ENCODE measurements around the gene DLG3.
A peak's percentile ranks its signal among the peaks of the same experiment; 100 is the strongest.

The DLG3 gene

GRCh38 chrX:70426286-70427278 lies 18.1 kb upstream of the DLG3 start:
- Histone ChIP-seq H3K27me3 (ENCODE audit: control insufficient read depth, insufficient read depth, low read length) (no peaks in the 10 kb centered on the region), H3K4me3 (ENCODE audit: low read length) (no peak overlapping the region), H3K27ac (ENCODE audit: low read length) (no peak overlapping the region), H3K9me3 (ENCODE audit: control insufficient read depth, low read depth, low read length) (peaks cover 2% of the 10 kb centered on the region), H3K36me3 (ENCODE audit: control insufficient read depth, low read depth, low read length) (peaks cover 23% of the 10 kb centered on the region), H3K9ac (ENCODE audit: low read length) (no peak overlapping the region), H3K4me1 (ENCODE audit: control insufficient read depth, low read depth, low read length) (peaks cover 9% of the 10 kb centered on the region)

- Histone ChIP-seq H3K4me3 (ENCODE audit: low read length) (no peak overlapping the region), H3K9me3 (ENCODE audit: control insufficient read depth, low read depth, low read length) (peaks cover 2% of the 10 kb centered on the region), H3K36me3 (ENCODE audit: control insufficient read depth, low read depth, low read length) (peaks cover 23% of the 10 kb centered on the region), H3K4me1 (ENCODE audit: control insufficient read depth, low read depth, low read length) (peaks cover 4% of the 10 kb centered on the region), H3K9ac (ENCODE audit: low read length) (no peak overlapping the region), H3K27ac (ENCODE audit: low read length) (no peak overlapping the region), H3K27me3 (ENCODE audit: control insufficient read depth, insufficient read depth, low read length) (no peaks in the 10 kb centered on the region)
Measured at GRCh38 chrX:70427365-70427764, 17.3 kb upstream of the DLG3 start.

GRCh38 chrX:70429759-70430158 lies 14.9 kb upstream of the DLG3 start:
- peaks cover 2% of the 10 kb centered on the region for H3K9me3 ChIP-seq (ENCODE audit: control insufficient read depth, low read depth, low read length)
- H3K27me3 ChIP-seq (ENCODE audit: control insufficient read depth, insufficient read depth, low read length) = no peaks in the 10 kb centered on the region
- no peak overlapping the region for H3K9ac ChIP-seq (ENCODE audit: low read length)
- H3K36me3 ChIP-seq (ENCODE audit: control insufficient read depth, low read depth, low read length) = peaks cover 23% of the 10 kb centered on the region
- H3K27ac ChIP-seq (ENCODE audit: low read length) = no peak overlapping the region
- no peak overlapping the region for H3K4me3 ChIP-seq (ENCODE audit: low read length)
- H3K4me1 ChIP-seq (ENCODE audit: control insufficient read depth, low read depth, low read length) = no peaks in the 10 kb centered on the region

GRCh38 chrX:70432936-70433847 lies 11.4 kb upstream of the DLG3 start:
- no peaks in the 10 kb centered on the region for H3K4me1 ChIP-seq (ENCODE audit: control insufficient read depth, low read depth, low read length)
- H3K9ac ChIP-seq (ENCODE audit: low read length) = no peak overlapping the region
- no peaks in the 10 kb centered on the region for H3K27me3 ChIP-seq (ENCODE audit: control insufficient read depth, insufficient read depth, low read length)
- H3K36me3 ChIP-seq (ENCODE audit: control insufficient read depth, low read depth, low read length) = peaks cover 14% of the 10 kb centered on the region
- peak overlapping the region; percentile 59 for H3K4me3 ChIP-seq (ENCODE audit: low read length)
- no peak overlapping the region for H3K27ac ChIP-seq (ENCODE audit: low read length)
- H3K9me3 ChIP-seq (ENCODE audit: control insufficient read depth, low read depth, low read length) = peaks cover 2% of the 10 kb centered on the region

GRCh38 chrX:70433848-70434351 lies 10.7 kb upstream of the DLG3 start:
- Histone ChIP-seq H3K9ac (ENCODE audit: low read length) (peak overlapping the region; percentile 54), H3K27ac (ENCODE audit: low read length) (no peak overlapping the region), H3K9me3 (ENCODE audit: control insufficient read depth, low read depth, low read length) (peaks cover 2% of the 10 kb centered on the region)

GRCh38 chrX:70434352-70434866 lies 10.2 kb upstream of the DLG3 start:
- Histone ChIP-seq H3K27ac (ENCODE audit: low read length) (no peak overlapping the region), H3K4me3 (ENCODE audit: low read length) (peak overlapping the region; percentile 59), H3K36me3 (ENCODE audit: control insufficient read depth, low read depth, low read length) (peaks cover 6% of the 10 kb centered on the region), H3K9me3 (ENCODE audit: control insufficient read depth, low read depth, low read length) (peaks cover 2% of the 10 kb centered on the region), H3K4me1 (ENCODE audit: control insufficient read depth, low read depth, low read length) (no peaks in the 10 kb centered on the region), H3K9ac (ENCODE audit: low read length) (peak overlapping the region; percentile 54), H3K27me3 (ENCODE audit: control insufficient read depth, insufficient read depth, low read length) (no peaks in the 10 kb centered on the region)

More at GRCh38 chrX:70433848-70434351, 10.7 kb upstream of the DLG3 start:
- Histone ChIP-seq H3K4me1 (ENCODE audit: control insufficient read depth, low read depth, low read length) (no peaks in the 10 kb centered on the region), H3K27me3 (ENCODE audit: control insufficient read depth, insufficient read depth, low read length) (no peaks in the 10 kb centered on the region), H3K36me3 (ENCODE audit: control insufficient read depth, low read depth, low read length) (peaks cover 6% of the 10 kb centered on the region), H3K4me3 (ENCODE audit: low read length) (peak overlapping the region; percentile 59)

GRCh38 chrX:70434914-70435586 lies 9.6 kb upstream of the DLG3 start:
- Histone ChIP-seq H3K27ac (ENCODE audit: low read length) (no peak overlapping the region), H3K36me3 (ENCODE audit: control insufficient read depth, low read depth, low read length) (peaks cover 4% of the 10 kb centered on the region), H3K9me3 (ENCODE audit: control insufficient read depth, low read depth, low read length) (peaks cover 2% of the 10 kb centered on the region), H3K27me3 (ENCODE audit: control insufficient read depth, insufficient read depth, low read length) (no peaks in the 10 kb centered on the region), H3K9ac (ENCODE audit: low read length) (peak overlapping the region; percentile 14), H3K4me3 (ENCODE audit: low read length) (peak overlapping the region; percentile 59), H3K4me1 (ENCODE audit: control insufficient read depth, low read depth, low read length) (no peaks in the 10 kb centered on the region)

- no peak overlapping the region for H3K27ac ChIP-seq (ENCODE audit: low read length)
- H3K9me3 ChIP-seq (ENCODE audit: control insufficient read depth, low read depth, low read length) = no peaks in the 10 kb centered on the region
- no peaks in the 10 kb centered on the region for H3K36me3 ChIP-seq (ENCODE audit: control insufficient read depth, low read depth, low read length)
- no peak overlapping the region for H3K9ac ChIP-seq (ENCODE audit: low read length)
- H3K4me3 ChIP-seq (ENCODE audit: low read length) = no peak overlapping the region
- H3K27me3 ChIP-seq (ENCODE audit: control insufficient read depth, insufficient read depth, low read length) = no peaks in the 10 kb centered on the region
- no peaks in the 10 kb centered on the region for H3K4me1 ChIP-seq (ENCODE audit: control insufficient read depth, low read depth, low read length)
Measured at GRCh38 chrX:70436343-70436742, 8.3 kb upstream of the DLG3 start.

GRCh38 chrX:70437011-70437410 lies 7.6 kb upstream of the DLG3 start:
- Histone ChIP-seq H3K27me3 (ENCODE audit: control insufficient read depth, insufficient read depth, low read length) (no peaks in the 10 kb centered on the region), H3K9ac (ENCODE audit: low read length) (no peak overlapping the region), H3K36me3 (ENCODE audit: control insufficient read depth, low read depth, low read length) (no peaks in the 10 kb centered on the region), H3K4me3 (ENCODE audit: low read length) (no peak overlapping the region), H3K4me1 (ENCODE audit: control insufficient read depth, low read depth, low read length) (no peaks in the 10 kb centered on the region), H3K9me3 (ENCODE audit: control insufficient read depth, low read depth, low read length) (no peaks in the 10 kb centered on the region), H3K27ac (ENCODE audit: low read length) (no peak overlapping the region)

- H3K36me3 ChIP-seq (ENCODE audit: control insufficient read depth, low read depth, low read length) = no peaks in the 10 kb centered on the region
- H3K27me3 ChIP-seq (ENCODE audit: control insufficient read depth, insufficient read depth, low read length) = no peaks in the 10 kb centered on the region
- H3K9me3 ChIP-seq (ENCODE audit: control insufficient read depth, low read depth, low read length) = no peaks in the 10 kb centered on the region
- H3K27ac ChIP-seq (ENCODE audit: low read length) = no peak overlapping the region
- no peaks in the 10 kb centered on the region for H3K4me1 ChIP-seq (ENCODE audit: control insufficient read depth, low read depth, low read length)
- no peak overlapping the region for H3K4me3 ChIP-seq (ENCODE audit: low read length)
- no peak overlapping the region for H3K9ac ChIP-seq (ENCODE audit: low read length)
Measured at GRCh38 chrX:70437921-70438665, 6.5 kb upstream of the DLG3 start.
